ENCODE measurements around the gene ZBTB9.
A peak's percentile ranks its signal among the peaks of the same experiment; 100 is the strongest.

Gene ZBTB9

GRCh38 chr6:33410050-33410710 lies 44.2 kb upstream of the ZBTB9 start (continued):
- TF ChIP-seq ZNF214 (tag by site-specific recombination; IDR thresholded peaks at IDR 0.05; ENCODE audit: borderline replicate concordance) (no peak), KLF9 (tag by site-specific recombination; IDR thresholded peaks at IDR 0.05; ENCODE audit: low read depth) (peak; percentile 97), GLI4 (tag by site-specific recombination; IDR thresholded peaks at IDR 0.05) (no peak), ZNF777 (tag by site-specific recombination; IDR thresholded peaks at IDR 0.05; ENCODE audit: borderline replicate concordance) (no peak), ZNF623 (tag by site-specific recombination; IDR thresholded peaks at IDR 0.05) (0 out of 2 replicates have a peak, but pooled peaks have one; percentile 4), PRDM6 (tag by site-specific recombination; IDR thresholded peaks at IDR 0.05) (no peak), ZNF692 (tag by site-specific recombination; IDR thresholded peaks at IDR 0.05) (peak; percentile 59; the same call in 1 of the 2 replicates), ZNF560 (tag by site-specific recombination; IDR thresholded peaks at IDR 0.05; ENCODE audit: borderline replicate concordance) (no peak), PRDM2 (tag by site-specific recombination; IDR thresholded peaks at IDR 0.05; ENCODE audit: borderline replicate concordance) (no peak), ZNF362 (tag by site-specific recombination; IDR thresholded peaks at IDR 0.05) (no peak), ZNF677 (tag by site-specific recombination; IDR thresholded peaks at IDR 0.05) (no peak), GLIS2 (tag by site-specific recombination; IDR thresholded peaks at IDR 0.05) (peak; percentile 82), ZNF585B (tag by site-specific recombination; IDR thresholded peaks at IDR 0.05) (no peak), PRDM10 (tag by site-specific recombination; IDR thresholded peaks at IDR 0.05) (no peak), EGR2 (tag by site-specific recombination; IDR thresholded peaks at IDR 0.05; ENCODE audit: low read depth) (no peak; the same call in 1 of the 2 replicates), SALL2 (tag by site-specific recombination; IDR thresholded peaks at IDR 0.05; ENCODE audit: borderline replicate concordance) (no peak), SP7 (tag by site-specific recombination; IDR thresholded peaks at IDR 0.05) (peak; percentile 59; the same call in 1 of the 2 replicates), KLF7 (tag by site-specific recombination; IDR thresholded peaks at IDR 0.05; ENCODE audit: borderline replicate concordance) (no peak; the same call in 1 of the 2 replicates), ZSCAN16 (tag by site-specific recombination; IDR thresholded peaks at IDR 0.05) (no peak), ZNF335 (tag by site-specific recombination; conservative IDR thresholded peaks at IDR 0.05) (peak; percentile 85), ZNF132 (tag by site-specific recombination; IDR thresholded peaks at IDR 0.05; ENCODE audit: borderline replicate concordance) (no peak), HIC1 (tag by site-specific recombination; IDR thresholded peaks at IDR 0.05) (peak; percentile 93)
